Fibroblast of lung (primary cell): Measurements from ENCODE around the gene NLE1.

ENCODE experiments used
- CTCF ChIP-seq, 2 donors: IDR thresholded peaks in 1 of 2; conservative IDR thresholded peaks in 1 of 2; 1 replicate in 1 of 2; 2 replicates in 1 of 2; pipeline ENCODE4 v1.5.1; 2011 to 2012; ENCODE audit warnings: low read length in 2 of 2, control low read depth in 1 of 2, inconsistent platforms in 1 of 2, low read depth in 1 of 2, mild to moderate bottlenecking in 1 of 2
- EZH2 ChIP-seq: IDR thresholded peaks from 2 replicates; pipeline ENCODE4 v1.5.1; 2012; ENCODE audit warnings: low read length, control low read depth, mild to moderate bottlenecking; ENCODE audit errors: missing control alignments

- TF ChIP-seq CTCF (conservative IDR thresholded peaks at IDR 0.05 in 1 of 2, IDR thresholded peaks at IDR 0.05 in 1 of 2; ENCODE audit: low read depth in 1 of 2, low read length in 2 of 2) (no peak), EZH2 (no peak)
These were observed 45.4 kb upstream of the NLE1 start for GRCh38 chr17:35187481-35187880.
